Mesenteric fat pad (tissue), 1 donor: Measurements from ENCODE around the gene RAB20. TPM values are rescaled to one million over a fixed set of nuclear protein-coding genes. Genes with fewer than 3 reads are reported as not detected.
"Not testable (repeated sequence)": the region's sequence is repeated elsewhere in the genome, so short reads cannot be mapped to it uniquely, and the experiment has no call there.

ENCODE experiments used
- DNase-seq: peaks from one replicate; pipeline ENCODE4 v3.0.0-alpha.2; 2020; ENCODE audit warnings: low spot score
- total RNA-seq: library from RNA; stranded (reverse); fragmentation: NEBNext Ultra II Directional; extraction: Animal tissue kit (Norgen Biotek cat#: 25700); gene quantifications from one replicate; pipeline ENCODE4 v1.2.1, GENCODE V29; 2021
- donor health status: DM: yes; HTN: yes; CAD: no.

The RAB20 gene
- total RNA-seq, 1 donor from 2014 or later = 61.6 TPM

DNA sequence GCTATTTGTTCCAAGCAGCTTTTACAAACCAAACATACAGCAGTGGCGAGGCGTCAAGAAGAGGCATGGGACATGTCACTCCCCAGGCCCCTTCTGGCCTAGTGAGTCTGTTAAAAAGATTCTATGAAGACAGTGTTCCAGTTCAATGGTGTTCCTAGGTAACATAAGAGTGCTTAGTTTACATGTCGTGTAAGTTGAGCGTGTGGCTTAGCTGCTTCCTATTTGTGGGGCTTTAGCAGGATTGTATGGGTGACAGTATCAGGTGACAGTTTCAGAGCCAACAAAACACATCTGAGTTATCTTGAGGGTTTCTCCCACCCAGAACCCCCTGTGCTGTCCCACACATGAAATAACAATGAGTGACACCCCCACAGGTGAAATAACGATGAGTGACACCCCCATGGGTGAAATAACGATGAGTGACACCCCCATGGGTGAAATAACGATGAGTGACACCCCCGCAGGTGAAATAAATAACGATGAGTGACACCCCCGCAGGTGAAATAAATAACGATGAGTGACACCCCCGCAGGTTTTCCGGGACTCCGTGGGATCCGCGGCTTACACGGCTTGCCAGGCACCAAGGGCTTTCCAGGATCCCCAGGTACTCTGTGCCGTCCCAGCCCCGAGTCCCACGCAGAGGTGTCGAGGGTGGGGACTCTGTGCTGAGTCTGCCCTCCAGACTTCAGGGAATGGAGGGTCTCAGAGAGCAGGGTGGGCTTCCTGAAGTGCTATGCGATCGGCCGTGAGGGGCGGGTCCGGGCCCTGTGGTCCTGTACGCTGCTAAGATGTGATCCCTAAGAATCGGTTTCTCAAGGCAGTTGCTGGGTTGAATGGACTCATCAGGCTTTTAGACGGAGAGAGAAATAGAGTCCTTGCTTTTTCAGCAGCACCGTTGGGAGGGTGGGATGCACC, 68.6 kb downstream of the RAB20 start:
- DNase-seq = no peak

DNA sequence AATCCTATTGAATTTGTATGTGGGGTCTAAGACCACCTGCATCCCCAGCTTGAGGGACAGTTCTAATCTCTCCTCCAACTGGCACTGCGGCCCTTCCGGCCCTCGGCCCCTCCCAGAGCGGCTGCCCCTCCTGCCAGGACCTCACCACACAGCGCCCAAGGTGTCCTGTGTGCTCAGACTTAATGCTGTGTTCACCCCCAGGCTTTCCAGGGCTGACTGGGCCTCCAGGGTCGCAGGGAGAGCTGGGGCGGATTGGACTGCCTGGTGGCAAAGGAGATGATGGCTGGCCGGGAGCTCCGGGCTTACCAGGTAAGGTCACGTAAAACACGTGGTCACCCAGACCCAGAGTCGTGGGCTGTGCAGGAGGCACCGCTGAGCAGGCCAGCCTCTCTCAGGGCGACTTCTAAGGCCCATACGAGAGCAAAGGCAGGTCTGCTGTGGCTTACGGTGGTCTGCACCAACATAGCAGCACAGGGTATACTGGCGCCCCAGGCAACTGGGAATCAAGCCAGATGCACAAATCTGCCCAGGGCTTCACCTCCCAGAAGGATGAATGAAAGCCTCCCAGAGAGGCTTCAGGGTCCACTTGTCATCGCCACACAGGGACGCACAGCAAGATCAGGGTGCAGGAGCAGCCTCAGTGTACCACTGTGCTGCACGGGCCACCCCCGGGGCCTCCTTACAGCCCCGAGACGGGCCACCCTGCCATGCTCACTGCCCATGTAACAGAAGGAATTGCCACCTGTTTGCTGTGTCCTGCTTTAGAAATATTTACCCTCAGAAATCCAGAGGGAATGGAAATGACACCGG, 69.4 kb downstream of the RAB20 start:
- DNase-seq = no peak

DNA sequence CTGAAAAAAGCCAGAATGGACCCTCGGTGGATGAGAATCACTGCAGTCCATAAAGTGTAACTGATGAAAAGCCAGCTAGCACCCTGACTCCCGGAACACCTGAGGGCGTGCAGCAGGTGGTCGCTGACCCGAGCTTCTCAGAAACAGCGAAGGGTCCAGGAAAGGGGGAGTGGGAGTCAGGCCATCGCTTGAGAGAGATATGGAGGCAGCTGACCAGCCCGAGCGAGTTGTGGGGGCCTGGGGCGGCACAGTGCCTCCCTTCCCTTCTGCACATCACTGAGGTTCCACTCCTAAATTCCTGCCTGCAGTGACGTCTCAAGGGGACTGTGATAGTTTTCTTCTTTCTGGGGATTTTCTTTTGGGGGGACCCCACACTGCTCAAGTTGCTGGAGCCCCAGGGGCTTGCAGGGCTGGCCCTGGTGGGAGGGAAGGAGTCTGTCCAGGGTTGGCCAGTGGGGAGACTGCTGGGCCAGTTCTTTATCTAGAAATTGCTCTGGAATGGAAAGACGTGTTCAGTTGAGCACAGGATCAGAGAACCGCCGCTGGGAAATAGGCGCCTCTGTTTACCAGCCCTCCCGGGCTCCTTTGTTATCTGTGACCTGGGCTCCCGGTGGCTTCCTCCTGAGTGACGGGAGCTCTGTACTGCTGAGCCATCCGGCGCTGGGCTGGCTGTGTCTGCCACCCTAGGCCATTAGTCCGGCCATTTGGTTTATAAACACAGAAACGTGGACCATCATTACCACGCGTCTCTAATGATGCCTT, 71.3 kb downstream of the RAB20 start:
- DNase-seq = no peak

DNA sequence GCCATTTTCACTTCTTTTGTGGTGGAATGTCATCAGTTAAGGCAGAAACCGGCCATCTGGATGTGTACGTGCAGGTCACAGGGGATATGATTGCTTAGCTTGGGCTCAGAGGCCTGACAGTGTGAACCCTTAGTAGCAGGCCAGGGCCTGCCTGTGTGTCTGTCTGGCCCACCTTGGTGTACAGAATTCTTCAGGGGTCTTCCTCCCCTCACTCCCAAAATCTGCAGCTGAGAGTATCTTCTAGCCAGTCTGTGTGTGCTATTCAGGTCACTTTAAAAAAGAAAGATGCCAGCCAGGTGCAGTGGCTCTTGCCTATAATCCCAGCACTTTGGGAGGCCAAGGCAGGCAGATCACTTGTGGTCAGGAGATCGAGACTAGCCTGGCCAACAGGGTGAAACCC, 74.6 kb downstream of the RAB20 start:
- DNase-seq = not testable (repeated sequence)

DNA sequence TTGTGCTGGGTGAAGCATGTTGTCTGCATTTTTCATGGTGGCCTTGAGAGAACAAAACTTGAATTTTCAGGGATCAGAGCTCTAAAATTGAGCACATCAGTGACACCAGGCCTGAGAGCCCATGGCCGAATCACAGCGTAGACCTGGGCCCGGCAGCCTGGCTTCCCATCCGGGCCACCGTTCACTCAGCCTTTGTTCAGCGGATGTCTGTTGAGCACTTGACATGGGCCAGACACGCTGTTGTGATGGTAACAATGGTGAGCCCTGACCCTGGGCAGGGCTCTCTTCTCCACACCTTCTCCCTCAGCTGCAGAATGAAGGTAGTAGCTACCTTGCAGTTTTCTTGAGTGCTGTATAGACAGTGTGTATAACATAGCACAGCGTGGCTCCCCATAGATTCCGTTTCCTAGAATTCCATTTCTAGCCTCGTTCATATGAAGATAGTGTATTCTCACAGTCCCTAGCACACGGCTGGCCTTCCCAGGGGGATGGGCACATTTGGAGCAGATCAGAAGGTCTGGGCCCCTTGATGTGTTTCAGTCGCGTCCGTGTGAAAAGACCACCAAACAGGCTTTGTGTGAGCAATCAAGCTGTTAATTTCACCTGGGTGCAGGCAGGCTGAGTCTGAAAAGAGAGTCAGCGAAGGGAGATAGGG, 75.3 kb downstream of the RAB20 start:
- DNase-seq = no peak

DNA sequence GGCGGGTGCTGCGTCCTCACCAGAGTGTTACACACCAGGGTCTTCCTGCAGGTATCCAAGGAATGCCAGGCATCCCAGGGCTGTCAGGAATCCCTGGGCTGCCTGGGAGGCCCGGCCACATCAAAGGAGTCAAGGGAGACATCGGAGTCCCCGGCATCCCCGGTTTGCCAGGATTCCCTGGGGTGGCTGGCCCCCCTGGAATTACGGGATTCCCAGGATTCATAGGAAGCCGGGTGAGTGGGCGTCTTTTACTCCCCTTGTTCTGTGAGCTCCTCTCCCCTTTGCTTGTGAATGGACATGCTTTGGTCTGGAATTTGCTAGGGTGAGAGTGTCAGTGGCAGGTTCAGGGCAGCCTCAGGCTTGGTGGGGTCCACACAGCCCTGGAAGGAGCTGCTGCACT, 75.9 kb downstream of the RAB20 start:
- DNase-seq = no peak

DNA sequence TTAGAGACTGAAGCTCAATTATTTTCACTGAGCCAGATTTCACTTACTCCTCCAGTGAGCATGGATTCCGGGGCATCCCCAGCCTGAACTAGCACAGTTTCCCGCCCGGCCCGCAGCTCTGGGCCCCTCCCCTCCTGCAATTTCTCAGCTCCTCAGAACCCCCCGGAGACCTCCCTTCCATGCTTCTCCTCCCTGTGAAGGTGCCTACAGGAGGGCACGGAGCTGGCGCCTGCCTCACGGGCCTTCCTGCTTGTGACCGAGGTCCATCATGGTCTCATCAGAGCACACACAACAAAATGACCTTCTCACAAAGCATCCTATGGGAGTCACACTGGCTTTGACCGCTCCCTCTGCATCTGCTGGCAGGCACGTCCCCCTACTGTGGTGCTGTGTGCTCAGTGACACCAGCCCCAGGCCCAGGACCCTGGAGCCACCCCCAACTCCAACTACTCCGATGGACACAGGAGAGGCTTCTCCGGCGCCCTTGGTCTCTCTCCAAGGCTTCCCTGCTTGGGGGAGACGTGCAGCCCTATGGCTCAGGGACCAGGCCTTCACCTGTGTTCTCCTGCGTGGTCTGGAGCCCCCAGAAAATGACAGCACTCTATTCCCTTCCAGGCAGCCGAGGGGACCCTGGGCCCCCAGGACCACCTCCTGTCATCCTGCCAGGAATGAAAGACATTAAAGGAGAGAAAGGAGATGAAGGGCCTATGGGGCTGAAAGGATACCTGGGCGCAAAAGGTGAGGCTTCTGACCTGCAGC, 77.1 kb downstream of the RAB20 start:
- no peak for DNase-seq

DNA sequence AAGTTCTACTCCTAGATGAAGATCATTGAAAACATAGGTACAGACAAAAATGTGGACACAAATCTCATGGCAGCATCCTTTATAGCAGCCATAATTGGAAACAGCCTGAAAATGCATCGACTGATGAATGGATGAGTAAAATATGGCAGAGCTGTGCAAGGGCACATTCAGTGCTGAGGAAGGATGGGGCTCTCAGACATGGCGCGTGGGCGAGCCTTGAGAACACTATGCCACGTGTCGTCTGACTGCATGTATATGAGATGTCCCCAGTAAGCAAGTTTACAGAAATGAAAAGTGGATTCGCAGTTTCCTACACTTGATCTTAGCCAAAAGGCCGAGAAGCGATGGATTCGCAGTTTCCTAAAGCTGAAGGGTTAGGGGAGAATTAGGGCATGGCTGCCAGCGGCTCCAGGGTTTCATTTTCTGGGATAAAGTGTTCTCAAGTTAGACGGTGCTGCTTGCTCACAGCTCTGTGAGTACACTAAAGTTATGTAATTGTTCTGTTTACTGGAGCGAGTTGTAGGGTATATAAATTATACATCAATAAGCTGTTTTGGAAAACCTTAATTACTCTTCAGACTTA, 78.0 kb downstream of the RAB20 start:
- DNase-seq = no peak

DNA sequence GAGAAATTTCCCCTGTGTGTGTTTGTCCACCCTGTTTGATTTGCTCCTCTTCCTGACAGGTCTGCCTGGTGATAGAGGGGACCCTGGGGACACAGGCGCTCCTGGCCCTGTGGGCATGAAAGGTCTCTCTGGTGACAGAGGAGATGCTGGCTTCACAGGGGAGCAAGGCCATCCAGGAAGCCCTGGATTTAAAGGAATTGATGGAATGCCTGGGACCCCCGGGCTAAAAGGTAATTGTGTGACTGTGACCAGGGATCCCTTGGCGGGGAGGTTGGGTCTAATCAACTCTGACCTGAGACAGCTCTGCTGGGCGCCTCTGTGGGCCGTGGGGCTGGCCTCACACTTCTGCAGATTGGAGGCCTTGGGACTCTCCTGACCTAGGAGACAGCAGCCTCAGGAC, 81.4 kb downstream of the RAB20 start:
- no peak for DNase-seq

DNA sequence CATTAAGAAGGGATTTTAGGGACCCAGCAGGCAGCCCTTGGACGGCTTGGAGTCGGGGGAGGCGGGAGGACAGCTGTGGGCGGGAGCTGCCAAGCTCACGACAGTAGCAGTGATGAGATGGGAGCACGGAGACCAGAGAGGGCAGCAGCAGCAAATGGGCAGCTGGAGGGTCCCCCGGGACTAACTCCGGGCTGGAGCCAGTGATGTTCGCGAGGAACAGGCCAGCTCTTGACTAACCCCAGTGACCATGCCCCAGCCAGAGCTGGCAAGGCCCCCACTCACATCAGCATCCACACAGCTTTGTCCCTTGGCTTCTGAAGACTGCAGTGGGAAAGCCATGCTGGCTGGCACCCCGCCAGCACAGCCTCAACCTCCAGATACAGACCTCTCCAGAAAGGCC, 81.9 kb downstream of the RAB20 start:
- DNase-seq = no peak

DNA sequence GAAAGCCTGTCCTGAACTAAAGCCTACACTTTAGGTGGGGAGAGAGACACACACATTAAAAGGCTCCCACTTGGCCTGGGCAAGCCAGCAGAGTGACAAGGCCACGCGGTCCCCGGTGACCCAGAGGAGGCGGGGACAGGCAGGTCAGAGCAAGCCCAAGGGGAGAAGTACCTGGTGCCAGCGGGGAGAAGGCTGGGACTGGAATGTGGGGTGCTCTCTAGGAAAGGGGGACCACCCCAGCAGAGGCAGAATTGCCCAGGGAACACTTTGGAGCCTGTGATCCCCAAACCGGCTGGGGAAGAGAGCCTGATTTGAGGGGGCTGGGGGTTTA, 82.3 kb downstream of the RAB20 start:
- no peak for DNase-seq

DNA sequence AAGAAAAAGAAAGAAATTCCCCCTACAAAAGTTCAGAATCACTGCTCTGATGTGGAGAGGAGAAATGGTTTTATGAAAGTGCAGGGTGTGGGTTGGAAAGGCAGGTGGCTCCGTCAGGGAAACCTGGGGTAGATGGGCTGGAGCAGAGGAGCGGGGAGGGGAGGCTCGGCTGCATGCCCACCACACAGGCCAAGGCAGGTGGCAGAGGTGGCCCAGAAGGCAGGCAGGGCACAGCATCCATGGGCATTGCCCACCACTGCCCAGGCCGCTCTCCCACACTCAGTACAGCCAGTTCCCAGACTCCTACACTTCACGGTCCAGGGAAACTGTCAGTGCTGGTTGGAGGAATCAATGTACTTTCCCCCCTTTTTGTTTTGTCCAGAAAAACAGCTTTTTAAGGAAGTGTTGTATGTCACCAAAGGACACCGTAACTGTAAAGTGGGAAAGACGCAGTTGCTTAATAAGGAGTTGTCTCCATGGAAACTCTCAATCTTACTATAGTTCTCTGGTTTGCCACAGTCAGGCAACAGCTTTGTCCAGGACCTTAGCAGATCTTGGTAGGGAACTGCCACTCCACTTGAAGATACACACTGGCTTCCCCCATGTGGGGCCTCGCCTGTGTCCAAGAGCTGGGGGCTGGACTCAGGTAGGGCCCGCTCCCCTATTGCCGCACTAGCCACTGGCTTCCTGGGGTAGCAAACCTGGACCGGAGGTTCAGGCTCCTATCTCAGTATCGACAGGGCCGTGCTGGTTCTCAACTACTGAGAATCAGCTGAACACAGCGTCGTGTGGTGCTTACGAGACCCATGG, 82.9 kb downstream of the RAB20 start:
- DNase-seq = no peak

DNA sequence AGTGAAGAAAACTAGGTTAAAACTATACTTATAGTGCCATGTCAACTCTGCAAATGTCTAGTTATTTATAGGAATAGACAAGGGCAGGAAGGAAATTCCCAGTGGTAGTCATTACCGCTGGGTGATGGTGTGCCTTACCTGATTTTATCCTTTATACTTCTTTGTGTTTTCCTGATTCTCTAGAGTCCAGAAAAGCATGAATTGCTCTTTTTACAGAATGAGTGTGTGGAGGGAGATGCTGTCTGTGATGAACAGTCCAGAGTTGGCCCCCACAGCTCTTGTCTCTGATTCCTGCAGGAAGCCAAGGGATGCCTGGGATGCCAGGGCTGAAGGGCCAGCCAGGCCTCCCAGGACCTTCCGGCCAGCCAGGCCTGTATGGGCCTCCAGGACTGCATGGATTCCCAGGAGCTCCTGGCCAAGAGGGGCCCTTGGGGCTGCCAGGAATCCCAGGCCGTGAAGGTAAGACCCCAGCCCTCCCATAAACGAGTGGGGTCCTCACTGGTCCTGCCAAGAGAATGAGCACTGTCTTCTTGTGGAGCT, 83.7 kb downstream of the RAB20 start:
- no peak for DNase-seq

DNA sequence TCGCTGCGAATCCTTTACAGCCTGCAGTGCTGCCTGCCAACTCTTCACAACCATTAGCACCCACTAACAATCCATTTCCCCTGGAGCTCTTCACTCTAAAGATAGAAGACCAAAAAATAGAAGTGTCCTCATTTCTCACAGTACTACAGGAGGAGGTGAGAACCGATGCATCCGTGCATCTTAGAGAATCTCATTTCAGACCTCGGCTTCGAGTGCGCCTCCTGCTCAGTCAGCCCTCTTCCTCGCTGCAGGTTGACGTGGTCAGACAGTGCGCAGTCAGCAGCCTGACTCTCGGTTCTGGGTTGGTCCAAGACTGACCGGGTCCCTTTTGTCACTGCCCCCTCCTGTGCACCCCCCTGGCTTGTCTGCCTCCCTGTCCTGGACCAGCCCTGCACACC, 85.3 kb downstream of the RAB20 start:
- DNase-seq = no peak

DNA sequence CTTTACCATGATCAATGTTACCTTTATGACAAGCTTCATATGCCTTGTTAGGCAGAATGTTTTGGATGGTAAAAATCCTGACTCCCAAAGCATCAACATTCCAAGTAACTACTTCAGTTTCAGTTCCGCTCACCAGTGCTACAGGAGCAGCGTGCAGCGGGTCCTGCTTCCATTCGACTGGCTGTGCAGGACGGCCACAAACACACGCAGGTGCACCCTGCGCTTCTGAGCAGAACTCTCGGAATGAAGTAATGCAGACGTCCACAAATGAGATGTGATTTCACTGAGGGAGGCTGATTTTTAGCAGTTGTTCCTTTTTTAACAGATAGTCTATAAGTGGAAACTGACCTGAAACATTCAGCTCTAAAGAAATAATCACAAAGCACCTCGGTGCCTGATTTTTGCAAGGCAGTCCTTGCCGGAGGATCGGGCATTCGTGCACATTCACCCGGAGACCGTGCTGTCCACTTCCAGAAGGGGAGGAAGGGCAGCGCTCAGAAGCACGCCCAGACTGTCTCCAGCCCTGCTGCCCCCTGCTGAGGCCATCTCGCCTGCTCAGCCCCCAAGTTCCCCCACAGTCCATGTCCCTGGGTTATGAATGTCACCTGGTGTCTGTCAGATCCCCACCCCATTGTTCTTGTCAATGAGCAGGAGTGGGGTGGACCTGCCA, 85.8 kb downstream of the RAB20 start:
- DNase-seq = no peak

DNA sequence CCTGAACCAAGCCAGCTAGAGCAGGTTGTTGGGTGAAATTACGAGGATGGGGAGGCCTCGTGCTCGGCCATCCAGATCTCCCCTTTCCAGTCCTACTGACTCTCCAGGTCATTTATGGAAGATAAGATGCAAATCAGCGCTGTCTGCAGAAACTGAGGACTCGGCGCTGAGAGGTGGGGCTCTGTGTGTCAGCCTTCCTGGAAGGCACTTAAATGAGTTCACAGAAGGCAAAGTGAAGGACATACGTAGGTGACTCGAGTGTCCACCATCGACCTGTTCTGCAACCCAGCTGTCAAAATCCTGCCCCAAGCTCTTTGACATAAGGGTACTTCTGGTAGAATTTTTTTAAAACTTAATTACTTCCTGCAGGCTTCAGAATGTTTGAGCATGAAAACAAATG, 86.4 kb downstream of the RAB20 start:
- no peak for DNase-seq

DNA sequence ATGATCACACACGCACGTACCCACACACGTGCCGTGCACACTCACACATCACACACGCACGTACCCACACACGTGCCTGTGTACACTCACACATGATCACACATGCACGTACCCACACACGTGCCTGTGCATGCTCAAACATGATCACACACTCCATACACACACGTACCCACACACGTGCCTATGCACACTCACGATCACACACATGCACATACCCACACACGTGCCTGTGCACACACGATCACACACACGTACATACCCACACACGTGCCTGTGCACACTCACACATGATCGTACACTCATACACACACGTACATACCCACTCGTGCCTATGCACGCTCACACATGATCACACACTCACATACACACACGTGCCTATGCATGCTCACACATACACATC, 86.8 kb downstream of the RAB20 start:
- no peak for DNase-seq
